ENCODE data around the gene ZBTB7C. TPM values are rescaled to one million over a fixed set of nuclear protein-coding genes. Genes with fewer than 3 reads are reported as not detected.

ZBTB7C gene
- total and polyA plus RNA-seq, 2 of the 8 experiments (the other 6 are each of a cell fraction or from before 2014, with no cell fraction given), result 0.15 to 0.45 TPM

DNA sequence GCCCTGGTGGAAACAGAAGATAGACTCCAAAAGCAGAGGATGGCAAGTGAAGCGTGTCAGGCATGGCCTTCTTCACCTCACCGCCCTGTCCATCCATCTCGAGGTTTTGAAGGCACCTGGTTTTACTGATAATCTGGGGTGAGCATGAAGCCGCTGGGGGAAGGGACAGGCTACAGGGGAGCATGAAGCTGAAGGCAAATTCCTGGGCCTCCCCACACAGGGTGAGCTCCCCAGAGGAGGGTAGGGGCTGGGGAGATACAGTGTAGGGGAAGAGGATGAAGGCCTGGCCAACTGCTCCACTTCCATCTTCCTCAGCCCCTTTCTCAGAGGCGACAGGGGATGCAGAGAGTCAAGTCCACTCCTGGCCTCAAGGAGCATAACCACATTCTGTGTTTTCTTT is 250.5 kb downstream of the ZBTB7C start:
- WGBS, 2 experiments (ENCODE audit: extremely low coverage in 1 of 2, insufficient coverage in 1 of 2, insufficient read length in 1 of 2, insufficient replicate concordance in 2 of 2, low coverage in 1 of 2, low lambda C conversion rate in 2 of 2, missing lambda C conversion rate in 1 of 2), result 85% methylated on average over 5 of the region's 5 CpGs; no CpG with 5 or more reads in 1 of the 2 experiments
- TF ChIP-seq, protein P1, sequence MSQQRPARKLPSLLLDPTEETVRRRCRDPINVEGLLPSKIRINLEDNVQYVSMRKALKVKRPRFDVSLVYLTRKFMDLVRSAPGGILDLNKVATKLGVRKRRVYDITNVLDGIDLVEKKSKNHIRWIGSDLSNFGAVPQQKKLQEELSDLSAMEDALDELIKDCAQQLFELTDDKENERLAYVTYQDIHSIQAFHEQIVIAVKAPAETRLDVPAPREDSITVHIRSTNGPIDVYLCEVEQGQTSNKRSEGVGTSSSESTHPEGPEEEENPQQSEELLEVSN (IDR thresholded peaks at IDR 0.05), result no peak
- Histone ChIP-seq H3K4me3 (ENCODE audit: extremely low read depth in 1 of 4, insufficient read depth in 2 of 4, low read depth in 3 of 4, low read length in 4 of 4) (no peak overlapping the region), H2AFZ (ENCODE audit: low read length) (no peak overlapping the region), H3K27me3 (replicated peaks in 1 of 4; ENCODE audit: control insufficient read depth in 3 of 4, extremely low read depth in 1 of 4, insufficient read depth in 3 of 4, low read length in 3 of 4) (peaks cover 2 to 40% (median 29%) of the 10 kb centered on the region in 4 experiments), H2BK20ac (ENCODE audit: low read length) (no peak overlapping the region), H3K79me2 (ENCODE audit: control insufficient read depth in 1 of 2, insufficient read depth in 2 of 2, low read length in 2 of 2) (no peaks in the 10 kb centered on the region), H3K56ac (replicated peaks; ENCODE audit: insufficient read length, low read depth, low read length) (no peak overlapping the region), H3K23me2 (ENCODE audit: low read depth, low read length) (peaks cover 3% of the 10 kb centered on the region; the same call in 1 of the 2 replicates), H3K9ac (replicated peaks in 1 of 4; ENCODE audit: extremely low read depth in 1 of 4, low read depth in 3 of 4, low read length in 3 of 4) (no peak overlapping the region), H4K91ac (replicated peaks; ENCODE audit: insufficient read length, low read length) (no peak overlapping the region), H3K4ac (replicated peaks; ENCODE audit: insufficient read length, low read depth, low read length) (no peak overlapping the region), H2BK15ac (ENCODE audit: low read length) (no peak overlapping the region), H4K5ac (ENCODE audit: insufficient read length, low read depth, low read length) (no peak overlapping the region), H3K9me3 (ENCODE audit: insufficient read depth in 2 of 2, low read depth in 1 of 2, low read length in 1 of 2) (no peaks in the 10 kb centered on the region), H2AK5ac (ENCODE audit: low read depth, low read length) (no peak overlapping the region), H2BK5ac (ENCODE audit: low read depth, low read length) (no peak overlapping the region), H3K27ac (ENCODE audit: low read depth, low read length) (no peak overlapping the region), H3K4me1 (replicated peaks in 1 of 4; ENCODE audit: control insufficient read depth in 3 of 4, insufficient read depth in 4 of 4, low read length in 3 of 4) (peaks cover 2 to 9% (median 6%) of the 10 kb centered on the region in 4 experiments), H3K18ac (ENCODE audit: extremely low read depth, low read length) (no peak overlapping the region), H3K14ac (ENCODE audit: insufficient read length) (no peak overlapping the region), H4K8ac (ENCODE audit: extremely low read depth, insufficient read depth, low read length) (no peak overlapping the region), H3K36me3 (ENCODE audit: control insufficient read depth in 2 of 4, insufficient read depth in 4 of 4, low read length in 3 of 4) (no peaks in the 10 kb centered on the region), H4K20me1 (replicated peaks in 1 of 2; ENCODE audit: control insufficient read depth in 1 of 2, insufficient read depth in 2 of 2, low read length in 2 of 2) (no peaks in the 10 kb centered on the region), H2BK12ac (ENCODE audit: low read depth, low read length) (no peak overlapping the region), H2BK120ac (replicated peaks; ENCODE audit: low read depth, low read length) (no peak overlapping the region), H3K79me1 (ENCODE audit: low read depth, low read length) (no peaks in the 10 kb centered on the region), H3K4me2 (ENCODE audit: insufficient read depth in 1 of 2, low read depth in 2 of 2, low read length in 2 of 2) (no peak overlapping the region), H3K23ac (ENCODE audit: insufficient read length) (no peak overlapping the region)
- ChIA-PET CTCF (ENCODE audit: partially characterized antibody) (interaction anchor here (0.6 to 1.0 kb wide), 2 partner anchors 19 to 287 kb away, joined by 3 to 4 read pairs; no protein-coding TSS in a partner anchor), POLR2A (ENCODE audit: partially characterized antibody) (no interaction called here)
- no peak for FAIRE-seq
- no peak for DNase-seq (ENCODE audit: low read depth in 1 of 2, low spot score in 2 of 2)
